Esophagus muscularis mucosa (tissue), 4 donors: ENCODE data around the gene BACH1.

Experiments used
- EP300 ChIP-seq: sonication (generic); formaldehyde crosslinking; IDR thresholded peaks from one replicate; pipeline ENCODE4 v1.6.1; 2017; ENCODE audit warnings: antibody characterized with exemption
- POLR2A ChIP-seq: fragments of 450-650 bp; IDR thresholded peaks from one replicate; pipeline ENCODE4 v1.6.1; 2017; ENCODE audit warnings: antibody characterized with exemption, moderate library complexity, mild to moderate bottlenecking, low read depth
- POLR2AphosphoS5 ChIP-seq, 2 donors: sonication (generic); formaldehyde crosslinking; IDR thresholded peaks; one replicate each; pipeline ENCODE4 v1.6.1; 2017; ENCODE audit warnings: antibody characterized with exemption in 2 of 2
- TF ChIP-seq, protein P1 (sequence below), 3 experiments: fragments of 200-600 bp in 2 of 3; fragments of 450-650 bp in 1 of 3; sonication (generic) in 2 of 3; IDR thresholded peaks; one replicate each; pipeline ENCODE4 v1.5.1; 2017 to 2019; ENCODE audit warnings: antibody characterized with exemption in 3 of 3, mild to moderate bottlenecking in 2 of 3, moderate library complexity in 1 of 3

DNA sequence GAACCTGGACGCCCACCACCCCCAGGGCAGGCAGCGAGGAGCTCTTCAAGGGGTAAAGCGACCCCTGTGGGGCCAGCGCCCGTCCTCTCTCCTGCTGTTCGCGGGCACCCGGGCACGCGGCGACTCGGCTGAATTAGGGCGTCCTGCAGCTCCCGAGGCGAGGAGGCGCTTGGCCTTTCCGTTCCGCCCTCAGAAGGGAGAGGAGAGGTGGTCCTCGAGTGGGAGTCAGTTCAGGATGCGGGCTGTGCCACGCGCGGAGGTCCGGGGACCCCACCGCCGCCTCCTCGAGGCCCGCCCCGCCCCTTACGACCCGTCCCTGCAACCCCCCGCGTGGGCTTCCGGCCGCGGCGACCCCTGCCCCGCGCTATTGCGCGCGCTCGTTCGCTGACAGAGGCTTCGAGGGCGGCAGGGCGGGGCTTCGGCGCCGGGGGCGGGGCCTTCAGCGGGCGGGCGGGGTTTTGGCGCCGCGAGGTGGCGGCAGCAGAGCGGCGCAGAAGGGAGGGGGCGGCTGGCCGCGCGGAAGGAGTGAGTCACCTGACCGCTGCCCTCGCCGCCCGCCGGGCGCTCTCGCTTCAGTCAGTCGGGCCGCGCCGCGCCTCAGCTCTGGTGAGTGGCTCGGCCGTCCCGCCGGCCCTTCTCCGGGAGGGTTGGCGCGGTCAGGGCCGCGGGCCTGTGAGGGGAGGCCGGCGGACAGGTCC, at the start of gene BACH1:
- TF ChIP-seq POLR2A (peak; percentile 85), EP300 (no peak), POLR2AphosphoS5 (IDR thresholded peaks at IDR 0.05) (peak; percentile 88 to 97)
- TF ChIP-seq, protein P1, sequence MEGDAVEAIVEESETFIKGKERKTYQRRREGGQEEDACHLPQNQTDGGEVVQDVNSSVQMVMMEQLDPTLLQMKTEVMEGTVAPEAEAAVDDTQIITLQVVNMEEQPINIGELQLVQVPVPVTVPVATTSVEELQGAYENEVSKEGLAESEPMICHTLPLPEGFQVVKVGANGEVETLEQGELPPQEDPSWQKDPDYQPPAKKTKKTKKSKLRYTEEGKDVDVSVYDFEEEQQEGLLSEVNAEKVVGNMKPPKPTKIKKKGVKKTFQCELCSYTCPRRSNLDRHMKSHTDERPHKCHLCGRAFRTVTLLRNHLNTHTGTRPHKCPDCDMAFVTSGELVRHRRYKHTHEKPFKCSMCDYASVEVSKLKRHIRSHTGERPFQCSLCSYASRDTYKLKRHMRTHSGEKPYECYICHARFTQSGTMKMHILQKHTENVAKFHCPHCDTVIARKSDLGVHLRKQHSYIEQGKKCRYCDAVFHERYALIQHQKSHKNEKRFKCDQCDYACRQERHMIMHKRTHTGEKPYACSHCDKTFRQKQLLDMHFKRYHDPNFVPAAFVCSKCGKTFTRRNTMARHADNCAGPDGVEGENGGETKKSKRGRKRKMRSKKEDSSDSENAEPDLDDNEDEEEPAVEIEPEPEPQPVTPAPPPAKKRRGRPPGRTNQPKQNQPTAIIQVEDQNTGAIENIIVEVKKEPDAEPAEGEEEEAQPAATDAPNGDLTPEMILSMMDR (IDR thresholded peaks at IDR 0.05): peak; percentile 57 to 67 (median 60)
